ENCODE measurements around the gene RTL5.

GRCh38 chrX:72158773-72159172 is 27.1 kb upstream of the RTL5 start:
- TF ChIP-seq, protein P1, sequence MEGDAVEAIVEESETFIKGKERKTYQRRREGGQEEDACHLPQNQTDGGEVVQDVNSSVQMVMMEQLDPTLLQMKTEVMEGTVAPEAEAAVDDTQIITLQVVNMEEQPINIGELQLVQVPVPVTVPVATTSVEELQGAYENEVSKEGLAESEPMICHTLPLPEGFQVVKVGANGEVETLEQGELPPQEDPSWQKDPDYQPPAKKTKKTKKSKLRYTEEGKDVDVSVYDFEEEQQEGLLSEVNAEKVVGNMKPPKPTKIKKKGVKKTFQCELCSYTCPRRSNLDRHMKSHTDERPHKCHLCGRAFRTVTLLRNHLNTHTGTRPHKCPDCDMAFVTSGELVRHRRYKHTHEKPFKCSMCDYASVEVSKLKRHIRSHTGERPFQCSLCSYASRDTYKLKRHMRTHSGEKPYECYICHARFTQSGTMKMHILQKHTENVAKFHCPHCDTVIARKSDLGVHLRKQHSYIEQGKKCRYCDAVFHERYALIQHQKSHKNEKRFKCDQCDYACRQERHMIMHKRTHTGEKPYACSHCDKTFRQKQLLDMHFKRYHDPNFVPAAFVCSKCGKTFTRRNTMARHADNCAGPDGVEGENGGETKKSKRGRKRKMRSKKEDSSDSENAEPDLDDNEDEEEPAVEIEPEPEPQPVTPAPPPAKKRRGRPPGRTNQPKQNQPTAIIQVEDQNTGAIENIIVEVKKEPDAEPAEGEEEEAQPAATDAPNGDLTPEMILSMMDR (IDR thresholded peaks at IDR 0.05): no peak
- no peak for TF ChIP-seq EP300 (IDR thresholded peaks at IDR 0.05)
- no peak for TF ChIP-seq POLR2A (IDR thresholded peaks at IDR 0.05)
- TF ChIP-seq POLR2AphosphoS5 (IDR thresholded peaks at IDR 0.05): no peak

All from upper lobe of left lung (tissue), 4 donors.